NCI-H774 (cell line): ENCODE results near the gene TMEM131.

Experiments used
- DNase-seq: peaks from one replicate; lab custom pipeline; 2025; lab: John Stamatoyannopoulos, UW

The TMEM131 gene

GRCh38 chr2:97805776-97806175 lies 190.0 kb downstream of the TMEM131 start:
- DNase-seq: no peak

- DNase-seq: no peak
These were observed 194.7 kb downstream of the TMEM131 start for GRCh38 chr2:97801028-97801427.

GRCh38 chr2:97798416-97798815 lies 197.3 kb downstream of the TMEM131 start:
- no peak for DNase-seq

- DNase-seq: no peak
These were observed 198.4 kb downstream of the TMEM131 start for GRCh38 chr2:97797355-97797754.

GRCh38 chr2:97796465-97797126 lies 199.2 kb downstream of the TMEM131 start:
- no peak for DNase-seq

- DNase-seq: no peak
These were observed 203.3 kb downstream of the TMEM131 start for GRCh38 chr2:97792416-97792815.

- DNase-seq: no peak
These were observed 206.6 kb downstream of the TMEM131 start for GRCh38 chr2:97788986-97789644.

- no peak for DNase-seq
These were observed 209.9 kb downstream of the TMEM131 start for GRCh38 chr2:97785818-97786217.

GRCh38 chr2:97784953-97785352 lies 210.8 kb downstream of the TMEM131 start:
- no peak for DNase-seq

GRCh38 chr2:97781981-97782380 lies 213.8 kb downstream of the TMEM131 start:
- DNase-seq: peak; percentile 25

GRCh38 chr2:97779141-97779540 lies 216.6 kb downstream of the TMEM131 start:
- DNase-seq: no peak

GRCh38 chr2:97775074-97775473 lies 220.7 kb downstream of the TMEM131 start:
- DNase-seq: no peak

- DNase-seq: no peak
These were observed 221.3 kb downstream of the TMEM131 start for GRCh38 chr2:97774425-97774824.

GRCh38 chr2:97770445-97770844 lies 225.3 kb downstream of the TMEM131 start:
- DNase-seq: no peak

- no peak for DNase-seq
These were observed 226.0 kb downstream of the TMEM131 start for GRCh38 chr2:97769711-97770110.

GRCh38 chr2:97769308-97769707 lies 226.4 kb downstream of the TMEM131 start:
- no peak for DNase-seq

- DNase-seq: no peak
These were observed 229.2 kb downstream of the TMEM131 start for GRCh38 chr2:97766567-97766966.

GRCh38 chr2:97765933-97766332 lies 229.8 kb downstream of the TMEM131 start:
- DNase-seq: no peak

GRCh38 chr2:97764559-97765263 lies 231.0 kb downstream of the TMEM131 start:
- no peak for DNase-seq

- DNase-seq: no peak
These were observed 232.4 kb downstream of the TMEM131 start for GRCh38 chr2:97763176-97763845.

- no peak for DNase-seq
These were observed 234.6 kb downstream of the TMEM131 start for GRCh38 chr2:97761192-97761591.

GRCh38 chr2:97760480-97761049 lies 235.2 kb downstream of the TMEM131 start:
- DNase-seq: no peak
